GF-D8 (cell line): ENCODE data around the gene ERAP2.

Experiments
- DNase-seq: peaks from one replicate; lab custom pipeline; 2025; lab: John Stamatoyannopoulos, UW

The ERAP2 gene

GRCh38 chr5:96966801-96967200 lies 90.5 kb downstream of the ERAP2 start:
- no peak for DNase-seq

- DNase-seq: no peak
These were observed 91.1 kb downstream of the ERAP2 start for GRCh38 chr5:96967400-96967799.

GRCh38 chr5:96968074-96968473 lies 91.8 kb downstream of the ERAP2 start:
- no peak for DNase-seq

- DNase-seq: no peak
These were observed 92.3 kb downstream of the ERAP2 start for GRCh38 chr5:96968614-96969013.
